ES-I3 (cell line): ENCODE data around the gene SRSF5.
"Not testable (repeated sequence)": the region's sequence is repeated elsewhere in the genome, so short reads cannot be mapped to it uniquely, and the experiment has no call there.

Experiments
- H3K36me3 ChIP-seq: 2 replicates; pipeline ENCODE4 v1.6.1; 2013; ENCODE audit warnings: mild to moderate bottlenecking, low read length, control low read depth, moderate library complexity; ENCODE audit not compliant: insufficient read depth
- H3K4me1 ChIP-seq: 2 replicates; pipeline ENCODE4 v1.6.1; 2013; ENCODE audit warnings: mild to moderate bottlenecking, control low read depth, low read length; ENCODE audit not compliant: insufficient read depth
- H3K9ac ChIP-seq: 2 replicates; pipeline ENCODE4 v1.6.1; 2013; ENCODE audit warnings: low read depth, mild to moderate bottlenecking, low read length, moderate library complexity
- H3K9me3 ChIP-seq: 2 replicates; pipeline ENCODE4 v1.6.1; 2013; ENCODE audit warnings: mild to moderate bottlenecking, low read length, moderate library complexity; ENCODE audit not compliant: control insufficient read depth, insufficient read depth

Gene SRSF5

DNA sequence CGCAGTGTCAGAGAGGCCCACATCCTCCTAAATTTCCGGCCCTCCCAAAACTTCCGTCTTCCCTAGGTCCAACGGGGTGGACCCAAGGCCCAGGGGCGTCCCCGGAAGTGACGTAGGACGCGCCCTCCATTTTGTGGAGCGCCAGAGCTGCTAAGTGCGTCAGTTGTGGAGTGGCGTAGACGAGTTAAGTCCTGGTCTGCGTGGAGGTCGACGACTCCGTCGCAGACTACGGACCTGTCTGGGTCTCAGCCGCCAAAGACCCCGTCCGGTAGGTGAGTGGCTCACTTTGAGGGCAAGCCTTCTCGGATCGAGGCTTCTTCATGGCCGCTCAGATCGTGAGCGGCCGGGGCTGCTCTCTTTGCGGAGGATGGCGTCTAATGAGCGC is at the start of gene SRSF5:
SRSF5 (plus strand) TSS at position 159 of the 385 bp plus-strand sequence. CDS start 1,015 bp downstream, outside the sequence.
- no peaks in the 10 kb centered on the region for H3K4me1 ChIP-seq
- H3K36me3 ChIP-seq = peaks cover 37% of the 10 kb centered on the region
- peak within 1 kb of the TSS; percentile 96 for H3K9ac ChIP-seq
- H3K9me3 ChIP-seq = no peaks in the 10 kb centered on the region; the same call in 1 of the 2 replicates

DNA sequence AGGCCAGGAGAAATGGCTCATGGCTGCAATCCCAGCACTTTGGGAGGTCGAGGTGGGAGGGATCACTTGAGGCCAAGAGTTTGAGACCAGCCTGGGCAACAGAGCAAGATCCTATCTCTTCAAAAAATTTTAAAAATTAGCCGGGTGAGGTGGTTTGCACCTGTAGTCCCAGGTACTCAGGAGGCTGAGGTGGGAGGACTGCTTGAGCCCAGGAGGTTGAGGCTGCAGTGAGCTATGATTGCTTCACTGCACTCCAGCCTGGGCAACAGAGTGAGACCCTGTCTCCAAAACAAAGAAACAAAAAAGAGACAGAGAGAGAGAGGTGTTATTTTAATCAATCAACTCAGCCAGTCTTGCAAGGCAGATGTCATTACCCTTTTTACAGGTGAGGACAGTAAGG is 48.3 kb upstream of the SRSF5 start:
- not testable (repeated sequence) for H3K9ac ChIP-seq, H3K36me3 ChIP-seq, H3K9me3 ChIP-seq
- peaks cover 16% of the 10 kb centered on the region for H3K4me1 ChIP-seq

DNA sequence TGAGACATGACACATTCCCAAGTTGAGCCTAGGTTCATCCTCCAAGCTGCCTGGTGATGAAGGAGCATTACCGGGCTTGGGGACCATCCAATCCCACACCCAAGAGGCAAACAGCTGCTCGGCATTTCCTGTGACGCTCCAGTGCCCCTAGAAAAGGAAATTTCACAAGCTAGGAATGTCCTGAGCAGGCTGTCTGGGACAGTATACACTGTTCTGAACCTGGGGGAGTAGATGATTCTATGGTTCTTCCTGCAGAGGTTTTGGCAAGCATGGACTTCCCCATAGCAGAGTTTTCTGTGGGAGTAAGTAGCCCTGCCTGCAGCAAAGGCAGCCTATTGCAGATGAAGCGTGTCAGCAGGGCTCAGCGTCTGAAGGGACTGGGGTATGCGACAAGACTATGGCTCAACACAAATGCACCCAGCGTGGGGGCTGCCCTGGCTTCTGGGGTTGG is 47.4 kb upstream of the SRSF5 start:
- Histone ChIP-seq H3K9ac (no peak overlapping the region), H3K9me3 (no peaks in the 10 kb centered on the region), H3K4me1 (peaks cover 6% of the 10 kb centered on the region; the same call in 1 of the 2 replicates), H3K36me3 (no peaks in the 10 kb centered on the region)

DNA sequence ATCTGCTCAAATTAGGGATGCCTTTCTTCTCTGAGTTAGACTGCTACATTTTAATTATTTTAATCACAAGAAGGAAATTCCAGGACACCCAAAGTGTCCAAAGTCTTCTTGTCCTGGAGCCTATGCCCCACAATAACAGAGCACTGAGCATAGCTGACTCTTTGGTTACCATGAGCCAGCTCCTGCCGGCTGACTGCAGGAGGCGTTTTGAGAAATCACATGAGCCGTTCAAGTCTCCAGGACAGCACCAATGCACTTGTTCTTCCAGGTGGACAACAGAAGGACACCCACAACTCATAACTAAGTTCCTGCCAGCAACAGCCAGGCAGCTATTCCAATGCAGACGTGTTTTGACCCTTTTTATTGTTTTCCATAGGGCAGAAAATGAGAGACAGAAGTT is 46.0 kb upstream of the SRSF5 start:
- Histone ChIP-seq H3K36me3 (no peaks in the 10 kb centered on the region), H3K4me1 (0 out of 2 replicates have a peak, but pooled peaks cover 4% of the 10 kb centered on the region), H3K9ac (no peak overlapping the region), H3K9me3 (no peaks in the 10 kb centered on the region)

DNA sequence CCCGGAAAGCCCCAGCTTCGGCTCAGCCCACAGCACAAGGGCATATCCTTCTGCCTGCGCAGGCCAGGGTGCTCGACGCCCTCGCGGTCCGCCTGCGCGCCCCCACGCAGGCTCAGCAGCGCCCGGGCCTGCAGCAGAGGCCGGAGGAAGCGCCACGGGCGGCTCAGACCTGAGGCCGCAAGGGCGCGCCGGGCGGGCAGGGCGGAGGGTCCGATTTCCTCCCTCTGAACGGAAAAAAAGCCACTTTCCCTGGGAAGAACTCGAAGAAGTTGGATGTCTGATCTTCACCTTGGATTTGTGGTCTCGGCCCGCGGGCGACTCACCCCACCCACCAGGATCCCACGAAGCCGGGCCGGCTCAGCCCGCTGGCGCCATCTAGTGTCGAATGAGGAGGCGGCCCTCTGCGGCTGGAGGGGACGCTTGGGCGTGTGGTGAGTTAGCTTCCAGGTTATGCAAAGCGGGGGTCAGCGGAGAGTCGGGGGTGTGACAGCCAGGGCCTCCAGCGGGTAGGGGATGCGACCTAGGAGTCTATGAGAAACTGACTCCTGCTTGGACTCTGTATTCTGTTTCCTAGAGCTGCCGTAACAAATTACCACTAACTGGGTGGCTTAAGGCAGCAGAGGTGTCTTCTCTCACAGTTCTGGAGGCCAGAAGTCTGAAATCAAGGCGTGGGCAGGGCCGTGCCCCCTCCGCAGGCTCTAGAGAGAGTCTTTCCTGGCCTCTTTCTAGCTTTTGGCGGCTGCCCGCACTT is 40.0 kb upstream of the SRSF5 start:
- Histone ChIP-seq H3K9ac (peak overlapping the region; percentile 59), H3K4me1 (no peaks in the 10 kb centered on the region), H3K9me3 (no peaks in the 10 kb centered on the region), H3K36me3 (no peaks in the 10 kb centered on the region)

DNA sequence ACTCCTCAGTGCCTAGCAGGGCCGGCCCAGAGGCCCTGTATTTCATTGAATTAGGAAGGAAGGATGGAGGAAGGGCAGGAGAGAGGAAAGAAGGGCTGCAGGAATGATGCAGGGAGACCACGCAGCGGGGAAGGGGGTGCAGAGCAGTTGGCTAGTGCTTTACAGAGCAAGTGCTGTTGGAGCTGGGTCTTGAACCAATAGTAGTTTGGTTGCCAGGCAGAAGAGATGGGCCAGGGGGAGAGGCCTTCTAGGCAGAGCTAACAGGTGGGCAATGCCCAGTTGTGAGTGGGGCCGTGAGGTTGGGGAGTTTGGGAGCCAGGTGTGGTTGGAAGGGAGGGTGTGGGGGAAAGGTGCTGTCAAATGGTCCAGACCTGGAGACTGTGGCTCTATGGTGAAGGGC is 39.1 kb upstream of the SRSF5 start:
- no peaks in the 10 kb centered on the region for H3K4me1 ChIP-seq
- no peak overlapping the region for H3K9ac ChIP-seq
- H3K9me3 ChIP-seq = no peaks in the 10 kb centered on the region
- no peaks in the 10 kb centered on the region for H3K36me3 ChIP-seq

DNA sequence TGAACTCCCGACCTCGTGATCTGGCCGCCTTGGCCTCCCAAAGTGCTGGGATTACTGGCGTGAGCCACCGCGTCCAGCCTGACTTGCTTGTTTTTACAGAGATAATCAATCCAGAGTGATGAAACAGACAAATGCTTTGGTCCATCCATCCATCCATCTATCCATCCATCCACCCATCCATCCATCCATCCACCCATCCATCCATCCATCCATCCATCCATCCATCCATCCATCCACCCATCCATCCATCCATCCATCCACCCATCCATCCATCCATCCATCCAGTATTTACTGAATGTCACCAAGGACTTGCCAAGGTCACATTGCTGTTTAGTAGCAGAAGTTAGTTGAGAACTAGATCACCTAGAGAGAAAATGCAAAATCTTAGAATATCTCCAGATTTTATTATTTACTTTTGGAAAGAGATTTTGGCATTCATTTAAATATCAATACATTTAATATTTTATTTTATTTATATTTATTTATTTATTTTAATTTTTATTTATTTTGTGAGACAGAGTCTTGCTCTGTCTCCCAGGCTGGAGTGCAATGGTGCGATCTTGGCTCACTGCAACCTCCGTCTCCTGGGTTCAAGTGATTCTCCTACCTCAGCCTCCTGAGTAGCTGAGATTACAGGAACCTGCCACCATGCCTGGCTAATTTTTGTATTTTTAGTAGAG is 34.9 kb upstream of the SRSF5 start:
- H3K4me1 ChIP-seq, H3K9ac ChIP-seq, H3K36me3 ChIP-seq, H3K9me3 ChIP-seq: not testable (repeated sequence)

DNA sequence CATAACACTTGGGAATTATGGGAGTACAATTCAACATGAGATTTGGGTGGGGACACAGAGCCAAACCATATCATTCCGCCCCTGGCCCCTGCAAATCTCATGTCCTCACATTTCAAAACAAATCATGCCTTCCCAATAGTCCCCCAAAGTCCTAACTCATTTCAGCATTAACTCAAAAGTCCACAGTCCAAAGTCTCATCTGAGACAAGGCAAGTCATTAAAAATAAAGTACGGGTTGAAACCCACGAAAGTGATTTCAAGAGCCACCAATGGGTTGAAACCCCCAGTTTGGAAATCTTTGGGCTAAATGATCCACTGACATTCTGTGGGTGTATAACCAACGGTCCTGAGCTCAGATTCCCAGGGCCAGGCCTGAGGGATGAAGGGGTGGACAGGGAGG is 30.5 kb upstream of the SRSF5 start:
- not testable (repeated sequence) for H3K36me3 ChIP-seq, H3K9ac ChIP-seq, H3K9me3 ChIP-seq, H3K4me1 ChIP-seq

DNA sequence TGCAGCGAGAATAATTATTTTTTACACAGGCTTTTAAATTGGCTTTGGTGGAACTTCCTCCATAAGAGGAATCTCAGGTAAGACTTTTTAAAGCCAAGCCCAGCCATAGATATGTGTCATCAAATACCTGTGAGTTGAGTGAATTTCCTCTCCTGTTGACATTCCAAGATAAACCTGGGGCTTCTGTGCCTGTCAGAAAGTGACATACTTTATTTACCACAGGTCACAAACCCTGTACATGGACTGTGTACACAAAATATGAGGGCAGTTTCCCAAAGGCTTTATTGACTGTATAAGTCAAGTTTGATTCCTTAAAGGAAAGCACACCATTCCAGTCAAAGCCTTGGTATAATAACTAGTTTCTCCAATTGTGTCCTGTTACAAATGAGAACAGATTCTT is 25.9 kb upstream of the SRSF5 start:
- H3K9me3 ChIP-seq = peaks cover 20% of the 10 kb centered on the region; the same call in 1 of the 2 replicates
- no peaks in the 10 kb centered on the region for H3K36me3 ChIP-seq
- H3K9ac ChIP-seq = no peak overlapping the region
- no peaks in the 10 kb centered on the region for H3K4me1 ChIP-seq

DNA sequence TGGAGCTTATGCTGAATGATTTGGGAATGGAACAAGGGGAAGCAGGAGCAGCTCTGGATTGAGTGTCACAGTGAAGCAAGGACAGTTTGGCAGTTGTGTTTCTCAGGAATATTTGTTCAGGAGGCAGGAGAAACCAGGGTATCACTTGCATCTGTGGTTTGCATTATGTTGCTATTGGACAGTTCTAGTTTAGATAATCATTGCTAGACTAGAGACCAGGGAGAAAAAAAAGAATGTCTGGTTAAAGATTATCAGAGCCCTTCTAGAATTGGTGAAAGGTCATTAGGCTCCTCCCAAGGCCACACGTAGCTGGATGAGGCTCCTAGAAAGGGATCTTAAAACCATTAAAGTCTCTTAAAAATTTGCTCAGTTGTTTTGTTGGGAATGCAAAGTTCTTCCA is 17.0 kb upstream of the SRSF5 start:
- Histone ChIP-seq H3K4me1 (no peaks in the 10 kb centered on the region), H3K9ac (no peak overlapping the region), H3K36me3 (no peaks in the 10 kb centered on the region), H3K9me3 (no peaks in the 10 kb centered on the region)

DNA sequence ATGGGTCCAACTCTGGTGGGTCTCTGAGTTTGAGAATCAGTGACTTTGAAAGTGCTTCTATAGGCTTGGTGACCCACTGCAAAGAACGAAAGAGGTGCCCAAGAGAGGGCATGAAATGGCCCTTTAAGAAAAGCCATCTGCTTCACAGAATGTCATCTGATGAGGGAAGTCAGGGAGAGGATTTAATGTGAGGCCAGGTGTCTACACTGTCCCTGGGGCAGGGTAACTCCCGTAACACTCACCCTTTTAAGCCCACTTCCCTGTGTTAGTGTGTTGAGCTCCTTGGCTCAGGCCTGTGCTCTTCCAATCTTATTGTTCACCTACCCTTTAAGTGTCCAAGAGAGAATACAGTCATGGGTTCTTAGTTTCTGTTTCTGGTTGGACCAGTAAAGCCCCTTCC is 16.4 kb upstream of the SRSF5 start:
- H3K36me3 ChIP-seq = no peaks in the 10 kb centered on the region
- H3K9me3 ChIP-seq = no peaks in the 10 kb centered on the region
- H3K4me1 ChIP-seq = no peaks in the 10 kb centered on the region
- no peak overlapping the region for H3K9ac ChIP-seq

DNA sequence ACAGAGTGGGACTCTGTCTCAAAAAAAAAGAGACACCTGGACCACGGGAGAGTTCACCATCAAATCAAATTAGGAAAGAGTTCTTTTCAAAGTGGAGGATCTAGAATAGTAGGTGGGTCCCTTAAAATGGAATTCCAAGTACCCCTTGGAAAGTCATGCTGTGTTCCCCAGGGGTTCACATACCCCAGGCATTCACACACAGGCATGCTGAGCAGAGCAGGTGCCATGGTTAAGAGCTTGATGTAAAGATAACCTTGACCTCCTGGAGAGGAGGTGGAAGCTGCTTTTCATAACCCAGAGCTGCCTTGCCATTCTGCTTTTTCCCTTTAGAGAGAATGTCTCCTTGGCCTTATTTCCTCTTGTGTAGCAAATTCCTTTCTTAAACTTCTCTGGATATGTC is 14.2 kb upstream of the SRSF5 start:
- H3K9me3 ChIP-seq = no peaks in the 10 kb centered on the region
- H3K36me3 ChIP-seq = no peaks in the 10 kb centered on the region
- H3K9ac ChIP-seq = no peak overlapping the region
- H3K4me1 ChIP-seq = no peaks in the 10 kb centered on the region

DNA sequence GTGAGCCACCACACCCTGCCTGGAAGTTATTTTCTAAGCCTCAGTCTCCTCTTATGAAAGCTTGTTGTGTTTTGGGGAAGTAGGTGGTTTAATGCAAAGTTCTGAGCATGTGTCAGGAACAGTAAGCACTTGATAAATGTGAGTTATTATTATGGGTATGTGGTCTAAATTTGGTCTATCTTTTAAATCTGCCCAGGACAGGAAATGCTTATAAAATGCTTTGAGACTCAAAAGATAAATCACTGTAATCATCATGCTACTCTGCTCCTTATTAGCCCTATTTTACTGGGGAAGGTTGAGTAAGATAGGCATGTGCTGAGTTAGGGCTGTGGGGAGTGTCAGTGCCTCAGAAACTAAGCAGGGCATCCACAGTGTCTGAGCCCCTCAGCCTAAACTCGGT is 13.1 kb upstream of the SRSF5 start:
- H3K9ac ChIP-seq = no peak overlapping the region
- H3K9me3 ChIP-seq = no peaks in the 10 kb centered on the region
- H3K4me1 ChIP-seq = no peaks in the 10 kb centered on the region
- H3K36me3 ChIP-seq = no peaks in the 10 kb centered on the region

DNA sequence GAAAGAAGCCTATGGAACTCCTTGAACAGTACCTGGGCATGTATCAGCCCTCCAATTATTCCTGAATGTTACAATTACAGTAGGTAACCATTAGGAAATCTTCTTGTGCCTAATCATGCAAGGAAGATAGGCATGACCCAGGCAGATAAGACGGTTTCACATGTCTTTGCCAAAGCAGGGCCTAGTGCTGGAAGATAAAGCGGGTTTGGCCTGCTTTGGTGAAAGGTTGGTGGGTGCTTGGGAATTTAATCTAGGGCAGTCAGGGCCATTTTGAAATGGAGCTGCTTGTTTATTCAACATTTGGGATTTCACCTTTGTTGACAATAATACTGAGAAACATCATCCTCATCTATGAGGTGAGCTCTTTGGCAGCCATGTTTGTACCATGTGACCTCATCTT is 12.5 kb upstream of the SRSF5 start:
- Histone ChIP-seq H3K4me1 (no peaks in the 10 kb centered on the region), H3K9me3 (no peaks in the 10 kb centered on the region), H3K9ac (no peak overlapping the region), H3K36me3 (no peaks in the 10 kb centered on the region)

DNA sequence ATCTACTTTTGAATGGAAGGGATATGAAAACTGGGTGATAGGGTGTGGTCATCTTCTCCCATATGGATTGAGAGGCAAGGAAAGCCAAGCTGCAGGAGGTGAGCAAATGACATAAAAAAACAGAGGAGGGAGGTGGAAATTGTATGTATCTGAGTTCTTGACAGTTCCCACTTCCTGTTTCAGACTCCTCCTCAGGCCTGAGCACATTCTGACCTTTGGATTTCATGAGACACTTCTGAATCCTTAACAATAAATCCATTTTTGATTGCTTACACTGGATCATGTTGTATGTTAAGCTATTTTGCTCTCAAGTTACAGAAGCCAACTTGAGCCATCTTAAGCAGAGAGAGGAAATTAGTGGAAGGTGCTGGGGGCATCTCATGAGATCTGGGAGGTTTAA is 11.6 kb upstream of the SRSF5 start:
- Histone ChIP-seq H3K4me1 (no peaks in the 10 kb centered on the region), H3K36me3 (no peaks in the 10 kb centered on the region), H3K9ac (no peak overlapping the region)

More for the DNA sequence above, 11.6 kb upstream of the SRSF5 start:
- no peaks in the 10 kb centered on the region for H3K9me3 ChIP-seq
